Measurements from ENCODE around the gene ACOXL. TPM values are rescaled to one million over a fixed set of nuclear protein-coding genes. Genes with fewer than 3 reads are reported as not detected.
A peak's percentile ranks its signal among the peaks of the same experiment; 100 is the strongest.

Gene ACOXL
- total and polyA plus RNA-seq, 9 of the 15 experiments (the other 6 are each of a cell fraction or from before 2014, with no cell fraction given) = 0.31 to 0.56 TPM; not detected in 7

GRCh38 chr2:111121028-111121827, 388.9 kb downstream of the ACOXL start (continued):
- TF ChIP-seq ZBTB1 (CRISPR knock-in tag; IDR thresholded peaks at IDR 0.05; ENCODE audit: borderline replicate concordance, low read depth) (0 out of 2 replicates have a peak, but pooled peaks have one; percentile 51), GABPA (tag; conservative IDR thresholded peaks at IDR 0.05; ENCODE audit: low read depth) (no peak), POLR2H (tag; IDR thresholded peaks at IDR 0.05; ENCODE audit: low read depth) (no peak; the same call in 1 of the 2 replicates), ZNF551 (CRISPR knock-in tag; IDR thresholded peaks at IDR 0.05) (no peak), MTA3 (IDR thresholded peaks at IDR 0.05; ENCODE audit: borderline replicate concordance) (no peak), IRF9 (tag; IDR thresholded peaks at IDR 0.05) (no peak), KDM4B (IDR thresholded peaks at IDR 0.05; ENCODE audit: borderline replicate concordance in 2 of 2, low read depth in 1 of 2) (no peak), SMAD4 (CRISPR knock-in tag; conservative IDR thresholded peaks at IDR 0.05) (no peak), ERF (CRISPR knock-in tag; IDR thresholded peaks at IDR 0.05) (no peak), MED1 (CRISPR knock-in tag; IDR thresholded peaks at IDR 0.05; ENCODE audit: borderline replicate concordance) (0 out of 2 replicates have a peak, but pooled peaks have one; percentile 39), ZC3H4 (CRISPR knock-in tag; IDR thresholded peaks at IDR 0.05; ENCODE audit: borderline replicate concordance) (0 out of 2 replicates have a peak, but pooled peaks have one; percentile 84), ZNF146 (CRISPR knock-in tag; IDR thresholded peaks at IDR 0.05; ENCODE audit: unreplicated experiment) (no peak), ZKSCAN3 (CRISPR knock-in tag; IDR thresholded peaks at IDR 0.05) (no peak), NFRKB (IDR thresholded peaks at IDR 0.05; ENCODE audit: low read depth) (no peak), ZNF324 (CRISPR knock-in tag; IDR thresholded peaks at IDR 0.05) (no peak), TCF7 (IDR thresholded peaks at IDR 0.05; ENCODE audit: borderline replicate concordance) (no peak), CSDE1 (IDR thresholded peaks at IDR 0.05) (no peak), ZNF507 (tag; conservative IDR thresholded peaks at IDR 0.05) (no peak), ZKSCAN8 (CRISPR knock-in tag; IDR thresholded peaks at IDR 0.05) (no peak), MLX (CRISPR knock-in tag; conservative IDR thresholded peaks at IDR 0.05) (no peak), DNMT1 (IDR thresholded peaks at IDR 0.05) (no peak), RNF2 (IDR thresholded peaks at IDR 0.05) (peak; percentile 29; the same call in 1 of the 2 replicates), ADNP (tag; IDR thresholded peaks at IDR 0.05) (no peak), STAT5B (CRISPR knock-in tag; IDR thresholded peaks at IDR 0.05) (no peak)
- TF ChIP-seq, protein P1, sequence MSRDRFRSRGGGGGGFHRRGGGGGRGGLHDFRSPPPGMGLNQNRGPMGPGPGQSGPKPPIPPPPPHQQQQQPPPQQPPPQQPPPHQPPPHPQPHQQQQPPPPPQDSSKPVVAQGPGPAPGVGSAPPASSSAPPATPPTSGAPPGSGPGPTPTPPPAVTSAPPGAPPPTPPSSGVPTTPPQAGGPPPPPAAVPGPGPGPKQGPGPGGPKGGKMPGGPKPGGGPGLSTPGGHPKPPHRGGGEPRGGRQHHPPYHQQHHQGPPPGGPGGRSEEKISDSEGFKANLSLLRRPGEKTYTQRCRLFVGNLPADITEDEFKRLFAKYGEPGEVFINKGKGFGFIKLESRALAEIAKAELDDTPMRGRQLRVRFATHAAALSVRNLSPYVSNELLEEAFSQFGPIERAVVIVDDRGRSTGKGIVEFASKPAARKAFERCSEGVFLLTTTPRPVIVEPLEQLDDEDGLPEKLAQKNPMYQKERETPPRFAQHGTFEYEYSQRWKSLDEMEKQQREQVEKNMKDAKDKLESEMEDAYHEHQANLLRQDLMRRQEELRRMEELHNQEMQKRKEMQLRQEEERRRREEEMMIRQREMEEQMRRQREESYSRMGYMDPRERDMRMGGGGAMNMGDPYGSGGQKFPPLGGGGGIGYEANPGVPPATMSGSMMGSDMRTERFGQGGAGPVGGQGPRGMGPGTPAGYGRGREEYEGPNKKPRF (IDR thresholded peaks at IDR 0.05; ENCODE audit: low read depth, low read length) = no peak
- TF ChIP-seq, protein P2, sequence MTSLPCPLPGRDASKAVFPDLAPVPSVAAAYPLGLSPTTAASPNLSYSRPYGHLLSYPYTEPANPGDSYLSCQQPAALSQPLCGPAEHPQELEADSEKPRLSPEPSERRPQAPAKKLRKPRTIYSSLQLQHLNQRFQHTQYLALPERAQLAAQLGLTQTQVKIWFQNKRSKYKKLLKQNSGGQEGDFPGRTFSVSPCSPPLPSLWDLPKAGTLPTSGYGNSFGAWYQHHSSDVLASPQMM (CRISPR knock-in tag; IDR thresholded peaks at IDR 0.05) = no peak

Data from K562 (cell line).